A673 (cell line): ENCODE results near the gene VPS50.

Experiments
- CTCF ChIP-seq: fragments of 300-800, 200-600 bp; sonication (generic); conservative IDR thresholded peaks from 2 replicates; pipeline ENCODE4 v1.5.1; 2017; ENCODE audit warnings: low read depth, mild to moderate bottlenecking, antibody characterized with exemption, low read length, moderate library complexity, mixed read lengths
- EZH2 ChIP-seq: fragments of 200-600 bp; sonication (generic); IDR thresholded peaks from 2 replicates; pipeline ENCODE4 v1.6.1; 2017; ENCODE audit warnings: borderline replicate concordance, low read depth, mild to moderate bottlenecking, mixed read lengths, antibody characterized with exemption, low read length; ENCODE audit not compliant: poor library complexity, severe bottlenecking

DNA sequence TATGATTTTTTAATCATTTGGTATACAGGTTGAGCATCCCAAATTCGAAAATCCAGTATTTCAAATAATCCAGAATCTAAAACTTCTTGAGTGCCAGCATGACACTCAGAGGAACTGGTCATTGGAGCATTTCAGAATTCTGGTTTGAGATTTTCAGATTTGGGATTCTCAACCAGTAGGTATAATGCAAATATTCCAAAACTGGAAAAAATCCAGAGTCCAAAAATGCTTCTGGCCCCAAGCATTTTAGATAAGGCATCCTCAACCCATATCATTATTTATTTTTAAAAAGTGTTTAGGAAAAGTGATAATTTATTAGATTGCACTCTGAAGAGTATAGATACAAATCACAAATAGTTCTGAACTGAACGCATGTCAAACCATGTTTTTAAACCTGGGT lies 120.7 kb downstream of the VPS50 start:
- TF ChIP-seq EZH2, result no peak
- TF ChIP-seq CTCF, result no peak
